Right ventricle myocardium inferior (tissue), 1 donor: ENCODE results near the gene TOM1L2. TPM values are rescaled to one million over a fixed set of nuclear protein-coding genes. Genes with fewer than 3 reads are reported as not detected.
A peak's percentile ranks its signal among the peaks of the same experiment; 100 is the strongest.

Experiments used
- ATAC-seq: fragments of 200-7000 bp; cut with Tn5 transposase; one replicate; pipeline ENCODE4 v1.9.1; 2020; ENCODE audit warnings: mild to moderate bottlenecking, moderate library complexity
- DNase-seq: peaks from one replicate; pipeline ENCODE4 v3.0.0; 2021; ENCODE audit errors: missing footprints
- intact Hi-C: fragments of 100-400 bp; cut with DNase I; formaldehyde crosslinking; loops from one replicate; pipeline ENCODE4 v1.11.0; 2022
- total RNA-seq: library from RNA; stranded (reverse); fragmentation: NEBNext Ultra II Directional; extraction: Animal tissue kit (Norgen Biotek cat#: 25700); gene quantifications from one replicate; pipeline ENCODE4 v1.2.1, GENCODE V29; 2021
- donor health status: DM: no; HTN: yes; CAD: no; lungs with severe emphysema.

TOM1L2 gene
- total RNA-seq, 1 donor from 2014 or later, result 246 TPM

GRCh38 chr17:17835415-17836249 lies 136.6 kb downstream of the TOM1L2 start:
- intact Hi-C loops, result no loop called here
- ATAC-seq (no peak), DNase-seq (peak; percentile 9)

DNA sequence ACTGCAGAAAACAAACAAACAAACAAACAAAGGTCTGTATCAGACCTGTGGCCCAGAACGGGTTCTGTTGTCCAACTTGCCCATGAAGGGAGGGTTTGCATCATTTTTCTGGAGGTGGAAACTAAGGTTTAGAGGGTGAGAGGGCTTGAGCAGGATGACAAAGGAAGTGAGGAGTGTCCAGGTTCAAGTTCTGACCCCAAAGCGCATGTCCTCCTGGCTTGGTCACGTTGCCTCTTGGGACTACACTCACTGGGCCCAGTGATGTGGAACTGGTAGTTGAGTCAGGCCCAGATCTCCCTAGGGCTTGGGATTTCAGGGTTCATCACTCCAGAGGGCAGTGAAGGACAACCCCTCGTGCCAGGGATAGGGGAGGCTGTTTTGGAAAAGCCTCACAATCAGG lies 137.2 kb downstream of the TOM1L2 start:
- DNase-seq (no peak), ATAC-seq (no peak)
- intact Hi-C loops, result no loop called here

GRCh38 chr17:17833658-17834357 lies 138.4 kb downstream of the TOM1L2 start:
- no peak for ATAC-seq
- intact Hi-C loops, result no loop called here
- peak; percentile 15 for DNase-seq

- no peak for DNase-seq
- no peak for ATAC-seq
- intact Hi-C loops, result no loop called here
Observed at GRCh38 chr17:17832032-17832363, 140.2 kb downstream of the TOM1L2 start.

GRCh38 chr17:17831208-17832031 lies 140.8 kb downstream of the TOM1L2 start:
- no peak for DNase-seq
- no peak for ATAC-seq
- intact Hi-C loops, result no loop called here

GRCh38 chr17:17830740-17831207 lies 141.4 kb downstream of the TOM1L2 start:
- ATAC-seq (no peak), DNase-seq (no peak)
- intact Hi-C loops, result no loop called here

DNA sequence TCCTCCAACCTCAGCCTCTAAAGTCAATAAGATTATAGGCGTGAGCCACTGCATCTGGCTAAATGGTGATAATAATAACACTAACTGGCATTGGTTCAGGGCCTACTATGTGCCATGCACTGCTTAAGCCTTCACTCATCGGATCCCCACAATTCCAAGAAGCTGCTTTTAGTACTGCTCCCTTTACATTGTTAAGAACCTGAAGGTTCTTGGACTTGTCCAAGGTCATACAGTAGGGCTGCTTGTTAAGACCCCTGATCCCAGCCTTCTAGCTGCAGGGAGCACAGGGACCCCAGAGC lies 142.0 kb downstream of the TOM1L2 start:
- DNase-seq (no peak), ATAC-seq (no peak)
- intact Hi-C loops, result no loop called here

GRCh38 chr17:17827826-17828621 lies 144.2 kb downstream of the TOM1L2 start:
- intact Hi-C loops, result no loop called here
- DNase-seq, result no peak

DNA sequence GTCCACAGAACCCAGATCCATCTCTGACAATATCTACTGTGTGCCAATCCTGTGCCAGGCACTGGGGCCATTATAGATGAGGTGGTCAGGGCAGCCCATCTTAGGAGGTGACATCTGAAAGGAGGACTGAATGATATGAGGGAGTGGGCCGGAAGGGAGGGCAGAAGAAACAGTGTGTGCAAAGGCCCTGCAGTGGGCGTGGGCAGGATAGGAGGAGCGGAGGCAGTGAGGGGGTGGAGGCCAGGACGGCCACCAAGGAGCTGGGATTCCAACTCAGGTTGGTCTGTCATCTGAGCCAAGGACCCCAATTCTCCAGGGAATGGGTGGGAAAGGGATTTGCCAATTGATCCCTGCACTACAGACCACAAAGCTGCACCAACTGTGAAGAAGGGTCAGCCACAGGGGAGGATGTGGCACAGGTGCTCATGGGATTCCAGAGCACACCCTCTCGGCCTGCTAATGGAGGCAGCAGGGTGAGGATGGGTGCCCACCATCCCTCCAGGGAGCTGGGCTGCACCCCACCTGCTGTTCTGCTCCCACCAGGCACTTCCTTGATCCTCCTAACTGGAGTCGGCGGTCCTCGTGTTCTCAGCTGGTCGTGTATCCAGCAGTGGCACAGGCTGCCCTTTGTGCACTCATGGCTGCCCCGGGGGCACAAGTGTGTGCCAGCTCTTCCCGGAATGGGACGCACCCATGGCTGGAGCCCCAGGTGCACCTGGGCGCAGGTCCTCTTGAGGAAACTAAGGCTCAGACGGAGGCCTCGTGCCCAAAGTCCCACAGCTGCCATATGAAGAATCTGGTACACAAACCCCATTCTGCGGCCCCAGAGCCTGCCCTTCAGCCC lies 145.0 kb downstream of the TOM1L2 start:
- no peak for ATAC-seq
- no peak for DNase-seq
- intact Hi-C loops, result no loop called here

More at GRCh38 chr17:17827826-17828621, 144.2 kb downstream of the TOM1L2 start:
- no peak for ATAC-seq

DNA sequence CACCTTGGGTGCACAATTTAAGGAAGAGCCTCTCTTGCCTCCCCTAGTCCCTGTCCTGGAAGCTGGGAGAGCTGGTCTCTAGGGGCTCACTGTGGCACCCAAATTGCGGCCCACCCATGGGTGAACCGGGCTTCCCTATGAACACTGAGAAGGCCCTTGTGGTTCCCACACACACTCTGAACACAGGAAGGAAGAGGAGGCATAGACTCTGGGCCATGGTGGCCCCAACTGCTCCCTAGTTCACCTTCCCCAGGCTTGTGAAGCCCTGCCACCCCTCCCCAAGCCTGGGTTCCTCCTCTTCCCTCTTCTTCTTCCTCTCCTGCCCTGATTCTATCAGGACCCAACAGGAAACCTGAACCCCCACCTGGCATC lies 145.9 kb downstream of the TOM1L2 start:
- intact Hi-C loops, result no loop called here
- DNase-seq, result no peak
- no peak for ATAC-seq

GRCh38 chr17:17824783-17825614 lies 147.2 kb downstream of the TOM1L2 start:
- intact Hi-C loops, result no loop called here
- ATAC-seq (peak; percentile 6), DNase-seq (no peak)

GRCh38 chr17:17824119-17824782 lies 147.9 kb downstream of the TOM1L2 start:
- ATAC-seq, result no peak
- intact Hi-C loops, result no loop called here
- DNase-seq, result no peak

- intact Hi-C loops, result no loop called here
- ATAC-seq (peak; percentile 90), DNase-seq (peak; percentile 94)
Observed at GRCh38 chr17:17823433-17824118, 148.6 kb downstream of the TOM1L2 start.

- intact Hi-C loops, result no loop called here
- ATAC-seq (no peak), DNase-seq (no peak)
Observed at GRCh38 chr17:17822616-17823015, 149.6 kb downstream of the TOM1L2 start.

DNA sequence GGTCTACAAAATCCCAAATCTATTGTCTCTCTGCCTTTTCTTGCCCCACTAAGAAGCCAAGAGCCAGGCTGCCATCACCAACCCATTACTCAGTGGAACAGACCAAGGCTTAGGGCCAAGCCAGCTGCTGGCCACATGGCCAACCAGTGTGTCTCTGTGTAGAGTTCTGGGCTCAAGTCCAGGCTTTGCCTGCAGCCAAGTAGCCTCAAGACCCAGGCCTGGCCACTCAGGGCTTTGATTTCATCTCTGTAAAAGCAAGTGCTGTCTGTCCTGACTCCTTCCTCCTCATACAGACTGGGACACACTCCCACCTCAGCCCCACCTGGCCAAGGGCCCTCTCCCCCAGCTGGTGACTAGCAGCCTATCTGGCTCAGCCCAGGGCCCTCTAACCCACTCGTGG lies 150.0 kb downstream of the TOM1L2 start:
- DNase-seq (peak; percentile 86), ATAC-seq (peak; percentile 45)
- intact Hi-C loops, result no loop called here

GRCh38 chr17:17820463-17821158 lies 151.6 kb downstream of the TOM1L2 start:
- no peak for DNase-seq
- intact Hi-C loops, result no loop called here
- ATAC-seq, result no peak
